ENCODE results near the gene SHISA6.

SHISA6 gene

GRCh38 chr17:11302401-11303186 lies 61.6 kb downstream of the SHISA6 start:
- TF ChIP-seq TAF1 (IDR thresholded peaks at IDR 0.05; ENCODE audit: borderline replicate concordance, insufficient read depth, low read length) (no peak), FOXP2 (optimal IDR thresholded peaks at IDR 0.05; ENCODE audit: borderline replicate concordance, extremely low read depth, extremely low read length, insufficient read depth) (no peak), SIN3A (IDR thresholded peaks at IDR 0.05; ENCODE audit: borderline replicate concordance, insufficient read depth, low read length) (no peak), POLR2AphosphoS5 (IDR thresholded peaks at IDR 0.05; ENCODE audit: low read depth, low read length) (no peak), REST (IDR thresholded peaks at IDR 0.05; ENCODE audit: insufficient read depth in 1 of 2, low read depth in 2 of 2, low read length in 2 of 2) (no peak)

GRCh38 chr17:11303773-11304394 lies 62.9 kb downstream of the SHISA6 start:
- TF ChIP-seq FOXP2 (optimal IDR thresholded peaks at IDR 0.05; ENCODE audit: borderline replicate concordance, extremely low read depth, extremely low read length, insufficient read depth) = no peak
- TF ChIP-seq SIN3A (IDR thresholded peaks at IDR 0.05; ENCODE audit: borderline replicate concordance, insufficient read depth, low read length) = no peak

GRCh38 chr17:11304568-11304967 lies 63.6 kb downstream of the SHISA6 start:
- TF ChIP-seq FOXP2 (optimal IDR thresholded peaks at IDR 0.05; ENCODE audit: borderline replicate concordance, extremely low read depth, extremely low read length, insufficient read depth) = no peak
- no peak for TF ChIP-seq TAF1 (IDR thresholded peaks at IDR 0.05; ENCODE audit: borderline replicate concordance, insufficient read depth, low read length)

- TF ChIP-seq REST (IDR thresholded peaks at IDR 0.05; ENCODE audit: insufficient read depth in 1 of 2, low read depth in 2 of 2, low read length in 2 of 2) (no peak), SIN3A (IDR thresholded peaks at IDR 0.05; ENCODE audit: borderline replicate concordance, insufficient read depth, low read length) (no peak), TAF1 (IDR thresholded peaks at IDR 0.05; ENCODE audit: borderline replicate concordance, insufficient read depth, low read length) (no peak), POLR2AphosphoS5 (IDR thresholded peaks at IDR 0.05; ENCODE audit: low read depth, low read length) (no peak), FOXP2 (optimal IDR thresholded peaks at IDR 0.05; ENCODE audit: borderline replicate concordance, extremely low read depth, extremely low read length, insufficient read depth) (no peak)
These were observed 64.5 kb downstream of the SHISA6 start for GRCh38 chr17:11305524-11305923.

GRCh38 chr17:11308531-11308930 lies 67.5 kb downstream of the SHISA6 start:
- TF ChIP-seq SIN3A (IDR thresholded peaks at IDR 0.05; ENCODE audit: borderline replicate concordance, insufficient read depth, low read length) (no peak), FOXP2 (optimal IDR thresholded peaks at IDR 0.05; ENCODE audit: borderline replicate concordance, extremely low read depth, extremely low read length, insufficient read depth) (no peak), REST (IDR thresholded peaks at IDR 0.05; ENCODE audit: insufficient read depth in 1 of 2, low read depth in 2 of 2, low read length in 2 of 2) (no peak), POLR2AphosphoS5 (IDR thresholded peaks at IDR 0.05; ENCODE audit: low read depth, low read length) (no peak), TAF1 (IDR thresholded peaks at IDR 0.05; ENCODE audit: borderline replicate concordance, insufficient read depth, low read length) (no peak)

- TF ChIP-seq SIN3A (IDR thresholded peaks at IDR 0.05; ENCODE audit: borderline replicate concordance, insufficient read depth, low read length) (no peak), POLR2AphosphoS5 (IDR thresholded peaks at IDR 0.05; ENCODE audit: low read depth, low read length) (no peak), TAF1 (IDR thresholded peaks at IDR 0.05; ENCODE audit: borderline replicate concordance, insufficient read depth, low read length) (no peak), FOXP2 (optimal IDR thresholded peaks at IDR 0.05; ENCODE audit: borderline replicate concordance, extremely low read depth, extremely low read length, insufficient read depth) (no peak), REST (IDR thresholded peaks at IDR 0.05; ENCODE audit: insufficient read depth in 1 of 2, low read depth in 2 of 2, low read length in 2 of 2) (no peak)
These were observed 68.0 kb downstream of the SHISA6 start for GRCh38 chr17:11309033-11309432.

Measured in PFSK-1 (cell line).